A673 (cell line): ENCODE results near the gene PHF12. TPM values are rescaled to one million over a fixed set of nuclear protein-coding genes. Genes with fewer than 3 reads are reported as not detected.
A peak's percentile ranks its signal among the peaks of the same experiment; 100 is the strongest.

Experiments
- BruUV-seq: library from RNA; stranded (reverse); fragments of 400-500 nt; replicated peaks from 2 replicates; lab custom pipeline; 2021; lab: Mats Ljungman, UMichigan
- CTCF ChIA-PET: fragments of 300-600 bp; sonication (Branson Sonifier 250); formaldehyde crosslinking; loops from one replicate; lab custom pipeline; 2022; ENCODE audit warnings: antibody characterized with exemption; lab: Charles Lee
- POLR2A ChIA-PET: fragments of 300-600 bp; sonication (Branson Sonifier 250); formaldehyde crosslinking; loops from one replicate; lab custom pipeline; 2022; ENCODE audit warnings: antibody characterized with exemption; ENCODE audit not compliant: low non-redundant PET; lab: Charles Lee
- DNase-seq: peaks from one replicate; pipeline ENCODE4 v3.0.0-alpha.2; 2015; ENCODE audit warnings: low spot score
- H3K27ac ChIP-seq: fragments of 200-600 bp; sonication (generic); 2 replicates; pipeline ENCODE4 v1.5.1; 2016; ENCODE audit warnings: mixed run types, low read depth, mild to moderate bottlenecking, mixed read lengths, antibody characterized with exemption, low read length; ENCODE audit not compliant: poor library complexity, severe bottlenecking
- H3K27me3 ChIP-seq: fragments of 200-600 bp; sonication (generic); replicated peaks from 2 replicates; pipeline ENCODE4 v1.6.1; 2017; ENCODE audit warnings: mixed run types, low read depth, mild to moderate bottlenecking, mixed read lengths, antibody characterized with exemption, low read length; ENCODE audit not compliant: insufficient read depth, poor library complexity
- H3K36me3 ChIP-seq: fragments of 200-600 bp; sonication (generic); 2 replicates; pipeline ENCODE4 v1.6.1; 2016; ENCODE audit warnings: mixed run types, mild to moderate bottlenecking, mixed read lengths, antibody characterized with exemption, low read length; ENCODE audit not compliant: insufficient read depth, poor library complexity, severe bottlenecking
- H3K4me1 ChIP-seq: fragments of 200-600 bp; sonication (generic); 2 replicates; pipeline ENCODE4 v1.6.1; 2017; ENCODE audit warnings: mixed run types, mild to moderate bottlenecking, mixed read lengths, antibody characterized with exemption, low read length; ENCODE audit not compliant: insufficient read depth, poor library complexity, severe bottlenecking
- H3K4me3 ChIP-seq: fragments of 200-600 bp; sonication (generic); 2 replicates; pipeline ENCODE4 v1.5.1; 2016; ENCODE audit warnings: low read depth, mixed run types, mild to moderate bottlenecking, mixed read lengths, low read length; ENCODE audit not compliant: poor library complexity, severe bottlenecking
- H3K9me3 ChIP-seq: fragments of 200-600 bp; sonication (generic); 2 replicates; pipeline ENCODE4 v1.6.1; 2016; ENCODE audit warnings: mixed run types, low read depth, mild to moderate bottlenecking, mixed read lengths, antibody characterized with exemption, low read length; ENCODE audit not compliant: poor library complexity, severe bottlenecking
- EZH2 ChIP-seq: fragments of 200-600 bp; sonication (generic); IDR thresholded peaks from 2 replicates; pipeline ENCODE4 v1.6.1; 2017; ENCODE audit warnings: borderline replicate concordance, low read depth, mild to moderate bottlenecking, mixed read lengths, antibody characterized with exemption, low read length; ENCODE audit not compliant: poor library complexity, severe bottlenecking
- intact Hi-C: fragments of 100-400 bp; cut with micrococcal nuclease; formaldehyde crosslinking; loops from one replicate; pipeline ENCODE4 v1.10.0; 2022; ENCODE audit not compliant: unreplicated experiment
- total RNA-seq: library from RNA; stranded (reverse); gene quantifications from 2 replicates; pipeline ENCODE4 v1.2.3, GENCODE V29; 2021
- TF ChIP-seq, protein P1 (sequence below): fragments of 300-800, 200-600 bp; sonication (generic); conservative IDR thresholded peaks from 2 replicates; pipeline ENCODE4 v1.5.1; 2017; ENCODE audit warnings: low read depth, mild to moderate bottlenecking, antibody characterized with exemption, low read length, moderate library complexity, mixed read lengths

PHF12 gene
- total RNA-seq, 1 experiment from 2014 or later: 63.3 TPM

DNA sequence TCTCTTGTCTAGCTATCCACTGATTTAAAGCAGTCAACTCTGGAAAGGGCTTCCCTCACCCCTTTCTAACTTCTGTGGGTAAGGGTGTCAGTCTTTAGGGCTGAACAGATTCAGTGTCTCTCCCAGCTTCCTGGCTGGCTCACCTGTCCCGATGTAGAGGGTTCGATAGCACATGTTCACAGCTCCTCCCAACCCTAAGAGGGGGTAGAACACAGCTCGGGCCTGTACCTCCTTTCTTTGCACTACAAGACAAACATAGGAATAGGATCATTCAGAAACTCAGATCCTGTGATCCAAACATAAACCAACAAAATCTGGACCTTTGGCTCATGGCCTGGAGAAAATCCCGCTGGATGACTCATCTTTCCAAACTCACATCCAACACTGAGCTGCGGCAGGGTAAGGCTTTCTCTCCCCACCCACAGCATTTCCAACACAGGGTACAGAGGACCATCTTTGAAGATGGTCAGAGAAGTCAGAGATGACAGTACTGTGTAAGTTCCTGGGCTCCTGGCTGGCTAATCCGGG is 42.6 kb downstream of the PHF12 start:
- no peaks in the 10 kb centered on the region for H3K9me3 ChIP-seq
- no peak for DNase-seq
- POLR2A ChIA-PET: no interaction called here
- no TSS peak for BruUV-seq
- H3K27me3 ChIP-seq: no peaks in the 10 kb centered on the region
- H3K4me1 ChIP-seq: peaks cover 20% of the 10 kb centered on the region
- CTCF ChIA-PET: interaction anchor here (1.7 kb wide), 1 partner anchor 182 kb away, joined by 4 read pairs; no protein-coding TSS in a partner anchor
- TF ChIP-seq, protein P1, sequence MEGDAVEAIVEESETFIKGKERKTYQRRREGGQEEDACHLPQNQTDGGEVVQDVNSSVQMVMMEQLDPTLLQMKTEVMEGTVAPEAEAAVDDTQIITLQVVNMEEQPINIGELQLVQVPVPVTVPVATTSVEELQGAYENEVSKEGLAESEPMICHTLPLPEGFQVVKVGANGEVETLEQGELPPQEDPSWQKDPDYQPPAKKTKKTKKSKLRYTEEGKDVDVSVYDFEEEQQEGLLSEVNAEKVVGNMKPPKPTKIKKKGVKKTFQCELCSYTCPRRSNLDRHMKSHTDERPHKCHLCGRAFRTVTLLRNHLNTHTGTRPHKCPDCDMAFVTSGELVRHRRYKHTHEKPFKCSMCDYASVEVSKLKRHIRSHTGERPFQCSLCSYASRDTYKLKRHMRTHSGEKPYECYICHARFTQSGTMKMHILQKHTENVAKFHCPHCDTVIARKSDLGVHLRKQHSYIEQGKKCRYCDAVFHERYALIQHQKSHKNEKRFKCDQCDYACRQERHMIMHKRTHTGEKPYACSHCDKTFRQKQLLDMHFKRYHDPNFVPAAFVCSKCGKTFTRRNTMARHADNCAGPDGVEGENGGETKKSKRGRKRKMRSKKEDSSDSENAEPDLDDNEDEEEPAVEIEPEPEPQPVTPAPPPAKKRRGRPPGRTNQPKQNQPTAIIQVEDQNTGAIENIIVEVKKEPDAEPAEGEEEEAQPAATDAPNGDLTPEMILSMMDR: no peak
- no peak for TF ChIP-seq EZH2
- H3K36me3 ChIP-seq: peaks cover 84% of the 10 kb centered on the region
- intact Hi-C loops: no loop called here
- H3K4me3 ChIP-seq: no peak overlapping the region
- H3K27ac ChIP-seq: peak overlapping the region; percentile 21

DNA sequence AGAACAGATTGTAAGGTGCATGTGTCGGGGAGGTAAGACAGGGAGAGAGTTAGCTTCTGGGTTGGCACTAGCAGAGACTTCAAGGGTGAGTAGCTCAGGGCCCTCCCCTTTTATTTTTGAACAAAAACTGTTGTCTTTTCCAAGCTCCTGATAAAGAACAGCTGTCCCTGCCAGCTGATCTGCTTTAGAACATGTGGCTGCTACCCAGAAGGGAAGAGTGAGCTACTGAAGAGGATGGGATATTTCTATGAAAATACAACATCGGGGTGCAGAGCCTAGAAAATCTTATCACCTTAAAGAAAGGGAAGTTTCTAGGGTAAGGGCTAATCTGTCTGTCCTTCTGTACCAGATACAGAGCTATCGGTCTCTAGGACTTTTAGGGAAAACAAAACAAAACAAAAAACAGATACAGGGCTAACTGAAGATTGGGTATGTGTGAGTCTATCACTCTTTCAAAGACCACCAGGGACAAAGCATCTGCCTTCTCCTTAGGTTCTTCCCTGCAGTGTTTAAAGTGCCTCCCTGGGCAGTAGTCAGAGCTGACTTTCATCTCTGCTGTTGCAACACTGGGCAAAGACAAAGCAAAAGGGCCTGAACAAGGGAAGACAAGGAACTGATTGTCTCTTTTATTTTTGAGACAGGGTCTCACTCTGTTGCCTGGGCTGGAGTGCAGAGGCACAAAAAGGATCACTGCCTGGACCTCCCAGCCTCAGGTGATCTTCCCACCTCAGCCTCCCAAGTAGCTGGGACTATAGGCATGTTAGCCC is 43.4 kb downstream of the PHF12 start:
- ChIA-PET CTCF (interaction anchor here (0.6 to 1.0 kb wide), 2 partner anchors 14 to 209 kb away, joined by 4 read pairs; no protein-coding TSS in a partner anchor), POLR2A (no interaction called here)
- no peak for TF ChIP-seq EZH2
- TF ChIP-seq, protein P1: no peak
- no TSS peak for BruUV-seq
- no peak for DNase-seq
- Histone ChIP-seq H3K4me1 (peaks cover 21% of the 10 kb centered on the region), H3K27me3 (no peaks in the 10 kb centered on the region), H3K27ac (peak overlapping the region; percentile 21), H3K4me3 (no peak overlapping the region), H3K9me3 (no peaks in the 10 kb centered on the region), H3K36me3 (peaks cover 76% of the 10 kb centered on the region)
- intact Hi-C loops: no loop called here

DNA sequence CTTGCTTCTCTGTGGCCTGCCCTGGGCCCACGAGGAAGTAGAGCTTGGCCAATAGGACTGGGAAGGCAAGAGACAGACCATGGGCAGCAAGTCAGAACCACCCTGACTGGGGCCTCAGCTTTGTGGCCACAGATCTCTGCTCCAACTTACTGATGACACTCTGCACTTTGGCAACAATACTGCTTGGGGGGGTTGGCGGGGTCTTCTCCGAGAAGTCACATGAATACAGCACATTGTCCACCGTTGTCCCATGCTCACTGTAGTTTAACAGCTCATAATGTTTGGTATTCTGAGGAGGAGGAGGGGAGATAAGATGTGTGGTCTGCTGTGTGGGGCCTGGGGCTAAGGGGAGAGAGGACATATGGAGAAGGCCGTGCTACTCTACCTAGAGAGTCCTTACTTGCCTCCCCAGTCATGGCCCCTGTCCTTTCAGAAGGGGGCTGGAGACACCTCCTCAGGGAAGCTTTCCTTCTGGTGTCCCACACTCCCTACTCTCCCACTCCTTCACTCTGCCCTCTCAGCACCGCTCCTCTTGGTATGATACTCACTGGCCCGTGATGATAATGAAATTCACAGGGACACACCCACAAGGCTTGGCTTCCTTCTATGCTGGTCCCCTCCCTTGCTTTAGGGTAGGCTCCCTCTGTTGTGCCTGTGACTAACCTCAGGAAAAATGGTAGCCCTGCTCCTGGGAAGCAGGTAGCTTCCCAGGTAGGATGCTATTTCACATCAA is 44.4 kb downstream of the PHF12 start:
- no peak for TF ChIP-seq EZH2
- TF ChIP-seq, protein P1: no peak
- Histone ChIP-seq H3K27me3 (no peaks in the 10 kb centered on the region), H3K36me3 (peaks cover 66% of the 10 kb centered on the region), H3K9me3 (no peaks in the 10 kb centered on the region), H3K4me1 (peaks cover 25% of the 10 kb centered on the region), H3K27ac (no peak overlapping the region), H3K4me3 (no peak overlapping the region)
- CTCF ChIA-PET: interaction anchor here (0.6 kb wide), 1 partner anchor 8 kb away, joined by 4 read pairs; no protein-coding TSS in a partner anchor
- intact Hi-C loops: no loop called here
- POLR2A ChIA-PET: no interaction called here
- DNase-seq: no peak
- no TSS peak for BruUV-seq
